Sigmoid colon (tissue), 7 donors: Measurements from ENCODE around the gene KCNQ5. TPM values are rescaled to one million over a fixed set of nuclear protein-coding genes. Genes with fewer than 3 reads are reported as not detected.

Source experiments
- DNase-seq: peaks from one replicate; pipeline ENCODE4 v3.0.0-alpha.2; 2019
- H3K27ac ChIP-seq, 4 donors: fragments of 200-600 bp; sonication (generic); one replicate each; pipeline ENCODE4 v1.5.1; 2016 to 2019; ENCODE audit warnings: mild to moderate bottlenecking in 1 of 4
- H3K27me3 ChIP-seq, 3 donors: fragments of 200-600 bp; sonication (generic); one replicate each; pipeline ENCODE4 v1.5.1; 2019; ENCODE audit warnings: mild to moderate bottlenecking in 1 of 3
- H3K36me3 ChIP-seq, 4 donors: fragments of 200-600 bp; sonication (generic); one replicate each; pipeline ENCODE4 v1.5.1; 2016 to 2019
- H3K4me1 ChIP-seq, 4 donors: fragments of 200-600 bp; sonication (generic); one replicate each; pipeline ENCODE4 v1.5.1; 2017 to 2019
- H3K4me3 ChIP-seq, 4 donors: fragments of 200-600 bp; sonication (generic); one replicate each; pipeline ENCODE4 v1.5.1; 2017 to 2019; ENCODE audit warnings: mild to moderate bottlenecking in 2 of 4, moderate library complexity in 1 of 4
- H3K9me3 ChIP-seq, 4 donors: fragments of 200-600 bp in 3 of 4; sonication (generic) in 3 of 4; one replicate each; pipeline versions ENCODE4 v1.5.1 to v1.6.1; 2013 to 2019
- CTCF ChIP-seq, 4 experiments: fragments of 450-650 bp in 3 of 4; fragments of 200-600 bp in 1 of 4; IDR thresholded peaks; one replicate each; pipeline ENCODE4 v1.5.1; 2016 to 2019; ENCODE audit warnings: antibody characterized with exemption in 4 of 4, mild to moderate bottlenecking in 3 of 4, moderate library complexity in 2 of 4
- EP300 ChIP-seq, 4 donors: sonication (generic); formaldehyde crosslinking; IDR thresholded peaks; one replicate each; pipeline ENCODE4 v1.6.1; 2017; ENCODE audit warnings: antibody characterized with exemption in 4 of 4
- POLR2A ChIP-seq, 2 donors: fragments of 450-650 bp; IDR thresholded peaks; one replicate each; pipeline ENCODE4 v1.6.1; 2016; ENCODE audit warnings: antibody characterized with exemption in 2 of 2, mild to moderate bottlenecking in 2 of 2, moderate library complexity in 2 of 2
- POLR2AphosphoS5 ChIP-seq, 4 donors: sonication (generic); formaldehyde crosslinking; IDR thresholded peaks; one replicate each; pipeline ENCODE4 v1.6.1; 2017; ENCODE audit warnings: antibody characterized with exemption in 4 of 4
- WGBS, 2 donors: extraction: QIAGEN DNeasy Blood & Tissue Kit; methylation state at CpG; one replicate each; pipeline ENCODE4 v1.1.7; 2013; 5-methylcytosine and 5-hydroxymethylcytosine counted together
- intact Hi-C: fragments of 100-400 bp; cut with DNase I; formaldehyde crosslinking; loops from one replicate; pipeline ENCODE4 v1.15.1; 2023
- polyA plus RNA-seq, 3 donors: library from polyadenylated mRNA; stranded (reverse); fragments of 200-250 nt; gene quantifications; one replicate each; pipeline ENCODE4 v1.2.3, GENCODE V29; 2013
- total RNA-seq, 4 donors: library from RNA; depleted of rRNA; stranded (reverse); fragments of >200 nt; gene quantifications; one replicate each; pipeline ENCODE4 v1.1.0, GENCODE V29; 2016
- donor health status: healthy with polysubstance abuse.
- donor health status: Bipolar disorder and iron deficiency.
- donor health status: healthy.

Gene KCNQ5
- total and polyA plus RNA-seq, 7 donors = 0.49 to 2.1 (median 1.1) TPM; not detected in 2

GRCh38 chr6:73116330-73116729 is 494.5 kb downstream of the KCNQ5 start:
- TF ChIP-seq POLR2AphosphoS5 (IDR thresholded peaks at IDR 0.05) = no peak
- TF ChIP-seq POLR2A (IDR thresholded peaks at IDR 0.05) = no peak
- no peak for TF ChIP-seq EP300 (IDR thresholded peaks at IDR 0.05)
- TF ChIP-seq CTCF (IDR thresholded peaks at IDR 0.05) = no peak
- no peaks in the 10 kb centered on the region for H3K9me3 ChIP-seq
- no peaks in the 10 kb centered on the region for H3K36me3 ChIP-seq
- no peaks in the 10 kb centered on the region for H3K4me1 ChIP-seq
- H3K4me3 ChIP-seq = no peak overlapping the region
- no peak for DNase-seq
- H3K27ac ChIP-seq = no peak overlapping the region
- intact Hi-C loops = no loop called here
- 93% methylated on average over 3 of the region's 3 CpGs for WGBS, 2 donors
- no peaks in the 10 kb centered on the region for H3K27me3 ChIP-seq

DNA sequence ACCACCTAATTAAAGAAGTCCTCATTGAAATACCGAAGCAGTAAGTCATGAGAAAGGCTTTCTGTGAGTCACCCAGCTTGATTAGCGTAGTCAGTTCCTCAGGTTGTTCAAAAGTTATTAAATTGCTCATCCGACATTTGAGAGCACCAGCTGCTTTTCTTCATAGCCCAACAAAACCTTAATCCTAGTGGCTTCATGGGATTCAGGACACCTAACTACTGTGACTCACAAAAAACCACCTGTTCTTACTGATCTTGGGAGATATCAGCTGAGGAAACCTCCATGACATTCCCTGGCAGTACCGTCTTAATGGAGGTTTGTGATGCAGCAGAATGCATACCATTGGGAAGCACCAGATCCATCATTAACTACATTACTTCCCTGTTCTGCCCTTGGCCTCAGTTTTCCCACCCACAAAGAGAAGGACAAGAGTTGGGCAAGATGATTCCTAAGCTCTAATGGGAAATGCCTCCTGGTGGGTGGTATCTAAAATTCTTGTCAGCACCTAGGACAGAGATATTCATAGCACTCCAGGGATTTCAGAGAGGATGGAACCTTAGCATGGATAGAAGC is 499.6 kb downstream of the KCNQ5 start:
- Histone ChIP-seq H3K4me3 (no peak overlapping the region), H3K36me3 (no peaks in the 10 kb centered on the region), H3K9me3 (no peaks in the 10 kb centered on the region), H3K27ac (no peak overlapping the region), H3K4me1 (no peaks in the 10 kb centered on the region), H3K27me3 (no peaks in the 10 kb centered on the region)
- no peak for DNase-seq
- 83 to 90% methylated on average over 4 of the region's 4 CpGs for WGBS, 2 donors
- no peak for TF ChIP-seq POLR2A (IDR thresholded peaks at IDR 0.05)
- no peak for TF ChIP-seq EP300 (IDR thresholded peaks at IDR 0.05)
- no peak for TF ChIP-seq POLR2AphosphoS5 (IDR thresholded peaks at IDR 0.05)
- TF ChIP-seq CTCF (IDR thresholded peaks at IDR 0.05) = no peak
- intact Hi-C loops = no loop called here

GRCh38 chr6:73123632-73124329 is 501.9 kb downstream of the KCNQ5 start:
- TF ChIP-seq POLR2AphosphoS5 (IDR thresholded peaks at IDR 0.05) = no peak
- TF ChIP-seq EP300 (IDR thresholded peaks at IDR 0.05) = no peak
- no peak for TF ChIP-seq CTCF (IDR thresholded peaks at IDR 0.05)
- TF ChIP-seq POLR2A (IDR thresholded peaks at IDR 0.05) = no peak
- intact Hi-C loops = no loop called here
- H3K4me3 ChIP-seq = no peak overlapping the region
- no peak overlapping the region for H3K27ac ChIP-seq
- no peak for DNase-seq
- WGBS, 2 donors = 63 to 79% methylated on average over 2 of the region's 2 CpGs
- H3K27me3 ChIP-seq = no peaks in the 10 kb centered on the region
- no peaks in the 10 kb centered on the region for H3K9me3 ChIP-seq
- no peaks in the 10 kb centered on the region for H3K4me1 ChIP-seq
- no peaks in the 10 kb centered on the region for H3K36me3 ChIP-seq

DNA sequence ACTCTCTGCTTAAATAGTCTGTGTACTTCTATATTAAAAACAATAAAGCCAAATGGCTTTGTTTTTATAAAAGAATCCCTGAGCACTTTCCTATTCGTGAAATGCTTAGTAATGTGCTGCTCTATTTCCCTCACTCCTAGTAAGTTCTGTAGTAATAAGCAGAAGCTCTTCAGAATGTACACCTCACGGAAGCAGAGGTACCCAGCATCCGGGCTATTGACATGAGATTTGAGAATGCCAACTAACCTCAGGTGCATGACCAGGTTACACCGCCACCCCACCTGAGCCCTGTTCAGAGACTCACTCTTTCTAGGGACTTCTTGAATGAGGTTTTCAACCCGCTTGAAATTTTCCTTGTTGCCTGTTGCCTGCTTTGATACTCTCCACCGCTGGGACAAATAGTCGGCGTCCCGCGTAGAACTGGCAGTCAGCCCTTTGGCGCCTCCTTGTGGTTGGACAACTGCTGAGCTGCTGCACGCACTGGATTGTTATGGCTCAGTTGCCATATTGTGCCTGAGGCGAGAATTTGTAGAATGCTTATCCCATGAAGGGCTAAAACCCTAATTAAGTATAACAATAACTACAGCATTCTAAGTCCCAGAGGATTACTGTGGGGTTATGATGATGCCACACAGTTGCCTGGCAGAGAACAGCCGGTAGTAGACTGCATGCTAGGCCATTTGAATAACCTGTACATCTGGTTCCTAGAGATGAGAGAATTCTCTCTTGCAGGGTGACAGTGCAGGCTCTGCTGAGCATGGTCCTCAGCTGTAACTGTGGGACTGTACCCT is 508.0 kb downstream of the KCNQ5 start:
- no peaks in the 10 kb centered on the region for H3K27me3 ChIP-seq
- H3K4me1 ChIP-seq = no peaks in the 10 kb centered on the region
- no peaks in the 10 kb centered on the region for H3K36me3 ChIP-seq
- no peak overlapping the region for H3K27ac ChIP-seq
- WGBS, 2 donors = 20 to 23% methylated on average over 14 of the region's 14 CpGs
- no peak overlapping the region for H3K4me3 ChIP-seq
- intact Hi-C loops = loop anchor here (2.0 to 10.0 kb wide), 3 partner anchors 508 to 805 kb away; partner anchors contain the start of gene KCNQ5
- TF ChIP-seq EP300 (IDR thresholded peaks at IDR 0.05) = no peak
- TF ChIP-seq CTCF (IDR thresholded peaks at IDR 0.05) = peak; percentile 61 to 95 (median 82)
- DNase-seq = peak; percentile 76
- no peaks in the 10 kb centered on the region for H3K9me3 ChIP-seq
